Naive B cell (primary cell): ENCODE measurements around the gene NPW. TPM values are rescaled to one million over a fixed set of nuclear protein-coding genes. Genes with fewer than 3 reads are reported as not detected.

ENCODE experiments used
- polyA plus RNA-seq, 6 donors: library from polyadenylated mRNA; unstranded; fragments of 300-500 nt; fragmentation: Illumina TruSeq; gene quantifications; one replicate each; pipeline ENCODE4 v1.2.3, GENCODE V29; 2021; ENCODE audit warnings: low read depth in 6 of 6

NPW gene
- polyA plus RNA-seq, 6 donors from 2014 or later, result not detected

Other genes with a start within 250 kb of the NPW start
- gene NME3, start 248.2 kb upstream of the NPW start, polyA plus RNA-seq, result 10 to 100 TPM; 32.0 to 61.1 (median 49.1) TPM
- gene EME2, start 247.0 kb upstream of the NPW start, polyA plus RNA-seq, result 1 to 10 TPM in 1 of 6 donors, under 1 TPM in 5; 0.43 to 2.8 (median 0.93) TPM
- gene MRPS34, start 246.7 kb upstream of the NPW start, polyA plus RNA-seq, result 100 to 1,000 TPM in 4 of 6 donors, 10 to 100 TPM in 2; 76.4 to 120 (median 108) TPM
- 10 to 100 TPM; 30.2 to 54.1 (median 36.2) TPM for gene SPSB3, start 237.2 kb upstream of the NPW start, polyA plus RNA-seq
- 100 to 1,000 TPM in 1 of 6 donors, 10 to 100 TPM in 5; 69.1 to 110 (median 81.0) TPM for gene NUBP2, start 236.8 kb upstream of the NPW start, polyA plus RNA-seq
- gene IGFALS, start 226.1 kb upstream of the NPW start, polyA plus RNA-seq, result under 1 TPM in 1 of 6 donors, not detected in 5; 0.13 TPM
- 10 to 100 TPM; 21.1 to 68.5 (median 39.1) TPM for gene HAGH, start 193.0 kb upstream of the NPW start, polyA plus RNA-seq
- gene FAHD1, start 192.6 kb upstream of the NPW start, polyA plus RNA-seq, result 10 to 100 TPM; 20.2 to 28.1 (median 24.5) TPM
- not detected for gene MEIOB, start 147.6 kb upstream of the NPW start, polyA plus RNA-seq
- gene HS3ST6, start 101.4 kb upstream of the NPW start, polyA plus RNA-seq, result not detected
- 10 to 100 TPM; 15.6 to 34.5 (median 18.8) TPM for gene MSRB1, start 76.6 kb upstream of the NPW start, polyA plus RNA-seq
- not detected for gene RPL3L, start 65.1 kb upstream of the NPW start, polyA plus RNA-seq
- 100 to 1,000 TPM; 163 to 200 (median 194) TPM for gene NDUFB10, start 60.2 kb upstream of the NPW start, polyA plus RNA-seq
- 1,000 to 10,000 TPM; 5,355 to 7,267 (median 6,090) TPM for gene RPS2, start 55.0 kb upstream of the NPW start, polyA plus RNA-seq
- gene RNF151, start 52.9 kb upstream of the NPW start, polyA plus RNA-seq, result not detected
- gene TBL3, start 47.7 kb upstream of the NPW start, polyA plus RNA-seq, result 10 to 100 TPM; 10.9 to 54.8 (median 35.4) TPM
- not detected for gene NOXO1, start 38.3 kb upstream of the NPW start, polyA plus RNA-seq
- 10 to 100 TPM; 31.9 to 58.2 (median 37.6) TPM for gene GFER, start 35.6 kb upstream of the NPW start, polyA plus RNA-seq
- 1 to 10 TPM in 5 of 6 donors, not detected in 1; 1.5 to 4.1 (median 2.8) TPM for gene SYNGR3, start 29.8 kb upstream of the NPW start, polyA plus RNA-seq
- gene ZNF598, start 10.0 kb upstream of the NPW start, polyA plus RNA-seq, result 1 to 10 TPM; 2.7 to 8.4 (median 3.9) TPM
- not detected for gene NHERF2, start 7.1 kb downstream of the NPW start, polyA plus RNA-seq
- 10 to 100 TPM; 21.4 to 38.3 (median 26.0) TPM for gene NTHL1, start 28.0 kb downstream of the NPW start, polyA plus RNA-seq
- gene TSC2, start 28.2 kb downstream of the NPW start, polyA plus RNA-seq, result 10 to 100 TPM; 16.6 to 45.0 (median 24.9) TPM
- 10 to 100 TPM in 1 of 6 donors, 1 to 10 TPM in 5; 2.8 to 10.4 (median 4.0) TPM for gene PKD1, start 116.1 kb downstream of the NPW start, polyA plus RNA-seq
- 1 to 10 TPM in 4 of 6 donors, under 1 TPM in 1, not detected in 1; 0.66 to 2.7 (median 1.4) TPM for gene RAB26, start 128.8 kb downstream of the NPW start, polyA plus RNA-seq
- gene TRAF7, start 136.0 kb downstream of the NPW start, polyA plus RNA-seq, result 1 to 10 TPM; 4.2 to 9.4 (median 5.6) TPM
- not detected for gene CASKIN1, start 176.8 kb downstream of the NPW start, polyA plus RNA-seq
- 10 to 100 TPM; 28.1 to 43.1 (median 33.4) TPM for gene MLST8, start 185.7 kb downstream of the NPW start, polyA plus RNA-seq
- under 1 TPM in 2 of 6 donors, not detected in 4; 0.48 to 0.49 TPM for gene BRICD5, start 191.1 kb downstream of the NPW start, polyA plus RNA-seq
- gene PGP, start 195.1 kb downstream of the NPW start, polyA plus RNA-seq, result 10 to 100 TPM in 2 of 6 donors, 1 to 10 TPM in 4; 5.7 to 11.0 (median 9.5) TPM
- gene E4F1, start 203.8 kb downstream of the NPW start, polyA plus RNA-seq, result 10 to 100 TPM in 2 of 6 donors, 1 to 10 TPM in 4; 6.4 to 16.1 (median 8.9) TPM
- under 1 TPM in 1 of 6 donors, not detected in 5; 0.30 TPM for gene DNASE1L2, start 216.7 kb downstream of the NPW start, polyA plus RNA-seq
- gene ECI1, start 231.8 kb downstream of the NPW start, polyA plus RNA-seq, result 10 to 100 TPM; 41.7 to 55.1 (median 48.6) TPM
- gene RNPS1, start 248.3 kb downstream of the NPW start, polyA plus RNA-seq, result 100 to 1,000 TPM; 238 to 325 (median 252) TPM